C4-2B (cell line): ENCODE data around the gene SH3RF1.
"Not testable (repeated sequence)": the region's sequence is repeated elsewhere in the genome, so short reads cannot be mapped to it uniquely, and the experiment has no call there.

Experiments used
- H3K27ac ChIP-seq: fragments of 450-650 bp; 2 replicates; pipeline ENCODE4 v1.5.1; 2017
- CTCF ChIP-seq: fragments of 450-650 bp; conservative IDR thresholded peaks from 2 replicates; pipeline ENCODE4 v1.5.1; 2017; ENCODE audit warnings: mild to moderate bottlenecking
- ZFX ChIP-seq: fragments of 450-650 bp; IDR thresholded peaks from 2 replicates; pipeline ENCODE4 v1.6.1; 2017

Gene SH3RF1

GRCh38 chr4:169286562-169287301 is 16.0 kb upstream of the SH3RF1 start:
- H3K27ac ChIP-seq: no peak overlapping the region
- TF ChIP-seq ZFX (no peak), CTCF (no peak; the same call in 1 of the 2 replicates)

GRCh38 chr4:169283114-169283509 is 12.4 kb upstream of the SH3RF1 start:
- H3K27ac ChIP-seq: no peak overlapping the region
- TF ChIP-seq CTCF (no peak), ZFX (no peak)

GRCh38 chr4:169282429-169283113 is 11.8 kb upstream of the SH3RF1 start:
- TF ChIP-seq CTCF (no peak), ZFX (no peak)
- no peak overlapping the region for H3K27ac ChIP-seq

- H3K27ac ChIP-seq: no peak overlapping the region
- TF ChIP-seq CTCF (no peak), ZFX (no peak)
Observed at GRCh38 chr4:169279108-169279507, 8.4 kb upstream of the SH3RF1 start.

- TF ChIP-seq ZFX: no peak
- TF ChIP-seq CTCF: no peak
- no peak overlapping the region for H3K27ac ChIP-seq
Observed at GRCh38 chr4:169278624-169279023, 7.9 kb upstream of the SH3RF1 start.

GRCh38 chr4:169277838-169278237 is 7.1 kb upstream of the SH3RF1 start:
- H3K27ac ChIP-seq: not testable (repeated sequence)

- no peak overlapping the region for H3K27ac ChIP-seq
Observed at GRCh38 chr4:169275180-169275579, 4.4 kb upstream of the SH3RF1 start.

More at GRCh38 chr4:169275180-169275579, 4.4 kb upstream of the SH3RF1 start:
- TF ChIP-seq CTCF (no peak), ZFX (no peak)
